Heart left ventricle (tissue), 13 donors: Measurements from ENCODE around the gene ASB13.

ENCODE experiments used
- POLR2A ChIP-seq, 2 donors: fragments of 450-650 bp; IDR thresholded peaks; one replicate each; pipeline ENCODE4 v1.6.1; 2017; ENCODE audit warnings: antibody characterized with exemption in 2 of 2, mild to moderate bottlenecking in 2 of 2, moderate library complexity in 2 of 2
- TF ChIP-seq, protein P1 (sequence below), 12 donors: fragments of 200-600 bp; sonication (generic) in 4 of 12; IDR thresholded peaks; one replicate each; pipeline versions ENCODE4 v1.5.0 to v1.8.0; 2018 to 2022; ENCODE audit warnings: antibody characterized with exemption in 12 of 12, mild to moderate bottlenecking in 5 of 12
- donor health status: ischemic (EF 13 %, LVEDD 7.1; RV severe dilation, severe dysfunction).
- donor health status: DM: no; HTN: yes; CAD: no.
- donor health status: DM: no; HTN: no; CAD: no.
- donor health status: ischemic (EF 25% LVEDD 6.9; RV normal size, moderate dysfunction).
- donor health status: ischemic (EF 25% LVEDD 5.7; RV mildly dilated, moderate dysfunction).
- donor health status: ischemic (EF 35%, LVEDD 5.7; RV mildly dilated, moderate dysfunction).
- donor health status: nonischemic (EF 11% LVEDD 7.7; RV severe dilation, severe dysfunction).
- donor health status: DM: yes; HTN: yes; CAD: no.
- donor health status: PGD.
- donor health status: ischemic (EF 29% LVEDD 5.4; RV normal size, mild dysfunction).
- donor health status: nonischemic (EF 23%, LVEDD 6.1; RV moderate dilation, normal function).

DNA sequence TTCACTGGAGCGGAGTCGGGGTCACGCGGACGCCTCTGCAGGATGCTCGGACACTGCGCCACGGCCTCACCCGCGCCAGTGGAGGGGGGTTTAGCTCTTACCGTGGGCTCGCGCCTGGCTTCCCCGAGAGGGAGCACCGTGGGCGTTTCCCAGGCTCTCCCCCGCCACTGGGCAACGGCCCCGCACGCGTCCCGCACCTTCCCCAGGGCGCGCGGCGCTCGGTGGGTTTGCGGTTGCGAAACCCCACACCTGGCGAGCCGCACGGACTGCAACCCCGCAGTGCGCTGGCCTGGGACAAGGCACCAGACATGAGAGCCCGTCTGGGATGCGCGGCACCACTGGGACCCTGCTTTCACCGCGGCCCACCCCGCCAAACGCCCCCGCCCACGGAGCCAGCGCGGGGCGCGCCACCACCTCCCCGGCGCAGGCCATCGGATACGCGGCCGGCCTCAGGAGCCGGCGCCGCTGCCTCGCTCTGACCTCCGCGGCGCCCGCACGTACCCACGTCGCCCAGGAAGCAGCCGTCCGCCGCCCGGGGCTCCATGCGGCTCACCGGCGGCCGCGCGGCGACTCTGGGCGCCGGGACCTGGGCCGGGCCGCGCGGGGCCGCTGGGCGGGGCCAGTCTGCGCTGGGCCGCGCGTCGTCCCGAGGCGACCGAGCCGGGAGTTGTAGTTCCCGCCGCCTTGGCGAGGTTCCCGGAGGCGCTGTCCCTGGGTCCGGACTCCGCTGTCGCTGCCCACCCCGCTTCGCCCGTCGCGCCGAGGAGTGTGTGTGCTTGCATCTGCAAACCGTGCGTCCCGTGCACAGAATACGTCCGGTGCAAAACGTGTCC is at the start of gene ASB13:
- peak in 1 of 2 donors; percentile 41 for TF ChIP-seq POLR2A (IDR thresholded peaks at IDR 0.05)
- TF ChIP-seq, protein P1, sequence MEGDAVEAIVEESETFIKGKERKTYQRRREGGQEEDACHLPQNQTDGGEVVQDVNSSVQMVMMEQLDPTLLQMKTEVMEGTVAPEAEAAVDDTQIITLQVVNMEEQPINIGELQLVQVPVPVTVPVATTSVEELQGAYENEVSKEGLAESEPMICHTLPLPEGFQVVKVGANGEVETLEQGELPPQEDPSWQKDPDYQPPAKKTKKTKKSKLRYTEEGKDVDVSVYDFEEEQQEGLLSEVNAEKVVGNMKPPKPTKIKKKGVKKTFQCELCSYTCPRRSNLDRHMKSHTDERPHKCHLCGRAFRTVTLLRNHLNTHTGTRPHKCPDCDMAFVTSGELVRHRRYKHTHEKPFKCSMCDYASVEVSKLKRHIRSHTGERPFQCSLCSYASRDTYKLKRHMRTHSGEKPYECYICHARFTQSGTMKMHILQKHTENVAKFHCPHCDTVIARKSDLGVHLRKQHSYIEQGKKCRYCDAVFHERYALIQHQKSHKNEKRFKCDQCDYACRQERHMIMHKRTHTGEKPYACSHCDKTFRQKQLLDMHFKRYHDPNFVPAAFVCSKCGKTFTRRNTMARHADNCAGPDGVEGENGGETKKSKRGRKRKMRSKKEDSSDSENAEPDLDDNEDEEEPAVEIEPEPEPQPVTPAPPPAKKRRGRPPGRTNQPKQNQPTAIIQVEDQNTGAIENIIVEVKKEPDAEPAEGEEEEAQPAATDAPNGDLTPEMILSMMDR (IDR thresholded peaks at IDR 0.05) = no peak
